H1 (cell line): Measurements from ENCODE around the gene STAM. TPM values are rescaled to one million over a fixed set of nuclear protein-coding genes. Genes with fewer than 3 reads are reported as not detected.

ENCODE experiments used
- BACH1 ChIP-seq: IDR thresholded peaks from 2 replicates; pipeline ENCODE4 v1.6.1; 2012; ENCODE audit warnings: low read length, improper control_type of control experiment
- CBX8 ChIP-seq: fragments of 300-800, 300-1000 bp; sonication (generic); IDR thresholded peaks from 2 replicates; pipeline ENCODE4 v1.7.1; 2016; ENCODE audit warnings: low read depth, low read length, borderline replicate concordance
- CHD7 ChIP-seq: fragments of 300-600 bp; sonication (generic); IDR thresholded peaks from 2 replicates; pipeline ENCODE4 v1.7.1; 2012; ENCODE audit warnings: low read length, moderate library complexity, mild to moderate bottlenecking, inconsistent platforms; ENCODE audit not compliant: insufficient replicate concordance
- GABPA ChIP-seq: IDR thresholded peaks from 2 replicates; pipeline ENCODE4 v1.6.1; 2011; ENCODE audit warnings: mild to moderate bottlenecking, low read length, moderate library complexity, borderline replicate concordance; ENCODE audit not compliant: insufficient read depth
- HDAC6 ChIP-seq: IDR thresholded peaks from one replicate; pipeline ENCODE4 v1.7.1; 2012; ENCODE audit warnings: low read depth, mild to moderate bottlenecking, inconsistent platforms, low read length, moderate library complexity
- MAX ChIP-seq: IDR thresholded peaks from 2 replicates; pipeline ENCODE4 v1.6.1; 2012; ENCODE audit warnings: inconsistent platforms
- SAP30 ChIP-seq: fragments of 300-600 bp; sonication (generic); IDR thresholded peaks from 2 replicates; pipeline ENCODE4 v1.7.1; 2012; ENCODE audit warnings: low read length, moderate library complexity, mild to moderate bottlenecking, inconsistent platforms; ENCODE audit not compliant: insufficient read depth, insufficient replicate concordance
- SRF ChIP-seq: IDR thresholded peaks from 2 replicates; pipeline ENCODE4 v1.6.1; 2011; ENCODE audit warnings: mild to moderate bottlenecking, low read depth, low read length, moderate library complexity
- SUZ12 ChIP-seq: fragments of 200-600 bp; sonication (generic); IDR thresholded peaks from 2 replicates; pipeline ENCODE4 v1.6.1; 2012; ENCODE audit warnings: mild to moderate bottlenecking, inconsistent platforms, low read length, moderate library complexity, mixed read lengths
- TBP ChIP-seq: IDR thresholded peaks from 2 replicates; pipeline ENCODE4 v1.6.1; 2011; ENCODE audit warnings: low read depth, low read length, improper control_type of control experiment
- TCF12 ChIP-seq: IDR thresholded peaks from 2 replicates; pipeline ENCODE4 v1.6.1; 2011; ENCODE audit warnings: low read depth, mild to moderate bottlenecking, low read length
- polyA plus RNA-seq, 7 experiments: library from polyadenylated mRNA; depleted of rRNA in 3 of 7; stranded (reverse) in 5 of 7; unstranded in 2 of 7; fragments of >200 nt in 5 of 7; fragments of 200-250 nt in 2 of 7; gene quantifications; 1 replicate in 5 of 7; 2 replicates in 1 of 7; 4 replicates in 1 of 7; pipeline versions ENCODE4 v1.2.1 to v1.2.3, GENCODE V29; 2011 to 2013; ENCODE audit warnings: missing spikeins in 2 of 7, mixed read lengths in 2 of 7
- total RNA-seq: library from RNA; stranded (reverse); fragmentation: NEBNext Ultra II Directional; extraction: Animal tissue kit (Norgen Biotek cat#: 25700); gene quantifications from 2 replicates; pipeline ENCODE4 v1.2.1, GENCODE V29; 2021

The STAM gene
- total and polyA plus RNA-seq, 2 of the 8 experiments (the other 6 are each of a cell fraction or from before 2014, with no cell fraction given) = 22.0 to 27.8 TPM

DNA sequence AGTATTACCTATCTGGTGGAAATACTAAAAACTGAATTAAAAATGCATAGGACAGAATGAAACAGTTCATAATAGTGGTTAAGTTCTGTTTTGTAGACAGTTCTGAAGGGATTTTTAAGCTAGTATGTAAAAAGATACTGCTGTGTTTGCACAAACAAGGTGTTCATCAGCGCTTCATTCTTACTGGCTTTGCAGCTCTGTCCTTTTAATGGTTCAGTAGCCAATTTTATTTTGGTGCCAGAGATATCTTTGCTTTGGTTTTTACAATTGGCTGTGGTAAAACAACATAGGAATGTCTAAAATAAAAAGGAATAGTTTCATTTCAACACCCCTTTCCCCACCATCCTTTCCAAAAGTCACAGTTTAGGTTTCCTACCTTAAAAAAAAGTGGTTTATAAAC lies 33.0 kb downstream of the STAM start (continued):
- no peak for TF ChIP-seq CHD7
- no peak for TF ChIP-seq GABPA
- TF ChIP-seq SUZ12 = no peak
- TF ChIP-seq HDAC6 = no peak
- no peak for TF ChIP-seq SAP30
- TF ChIP-seq CBX8 = no peak
- TF ChIP-seq BACH1 = no peak
- TF ChIP-seq SRF = no peak
- no peak for TF ChIP-seq TBP
- TF ChIP-seq MAX = no peak
- no peak for TF ChIP-seq TCF12
